CD4-positive, alpha-beta T cell treated with Interleukin-21 for 1 hour (primary cell): ENCODE measurements around the gene XRCC6.
"Not testable (repeated sequence)": the region's sequence is repeated elsewhere in the genome, so short reads cannot be mapped to it uniquely, and the experiment has no call there.

Source experiments
- DNase-seq: peaks from one replicate; pipeline ENCODE4 v3.0.0-alpha.2; 2020

The XRCC6 gene

DNA sequence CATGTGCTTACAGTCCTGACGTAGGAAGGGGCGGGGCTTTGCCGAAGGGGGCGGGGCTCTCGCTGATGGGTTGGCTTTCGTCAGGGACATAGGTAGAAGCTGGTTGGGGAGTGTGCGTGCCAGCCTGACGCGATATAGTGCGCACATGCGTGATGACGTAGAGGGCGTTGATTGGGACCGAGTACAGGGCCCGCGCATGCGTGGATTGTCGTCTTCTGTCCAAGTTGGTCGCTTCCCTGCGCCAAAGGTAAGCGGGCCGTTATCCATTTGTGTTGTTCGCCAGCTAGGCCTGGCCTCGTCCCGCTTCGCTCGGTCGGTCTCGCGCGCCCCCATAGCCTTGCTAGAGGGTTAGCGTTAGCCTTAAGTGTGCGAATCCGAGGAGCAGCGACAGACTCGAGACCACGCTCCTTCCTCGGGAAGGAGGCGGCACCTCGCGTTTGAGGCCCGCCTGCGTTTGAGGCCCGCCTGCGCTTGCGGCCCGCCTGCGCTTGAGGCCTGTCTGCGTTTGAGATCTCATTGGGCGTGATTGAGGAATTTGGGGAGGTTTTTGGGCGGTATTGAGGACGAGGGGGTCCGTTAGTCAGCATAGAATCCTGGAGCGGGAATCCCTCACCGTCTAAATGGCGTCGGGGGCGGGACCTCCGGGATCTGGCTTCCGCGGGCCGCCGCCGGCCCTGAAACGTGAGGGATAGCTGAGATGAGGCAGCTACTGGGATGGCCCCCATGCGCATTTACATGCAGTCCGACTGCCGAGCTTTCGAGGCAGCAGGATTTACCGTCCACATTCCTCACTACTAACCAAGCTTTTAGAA is at the start of gene XRCC6:
Gene XRCC6, plus strand, starts transcription at position 197 of the 812 bp plus-strand sequence. CDS start 710 bp downstream, outside the sequence.
- DNase-seq = peak; percentile 100

DNA sequence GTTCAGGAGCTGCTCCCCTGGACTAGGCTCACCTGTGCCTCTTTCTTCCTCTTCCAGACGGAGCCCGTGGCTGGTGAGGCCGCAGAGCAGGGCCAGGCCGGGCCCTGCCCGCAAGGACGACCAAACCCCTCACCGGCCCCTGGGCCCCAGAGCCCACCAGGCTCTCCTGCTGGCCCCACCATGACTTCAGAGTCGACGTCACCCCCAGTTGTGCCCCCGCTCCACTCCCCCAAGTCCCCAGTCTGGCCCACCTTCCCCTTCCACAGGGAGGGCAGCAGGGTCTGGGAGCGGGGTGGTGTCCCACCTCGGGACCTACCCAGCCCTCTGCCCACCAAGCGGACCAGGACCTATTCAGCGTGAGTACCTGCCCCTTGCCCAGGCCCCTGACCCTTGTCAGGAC is 49.3 kb upstream of the XRCC6 start:
- no peak for DNase-seq

DNA sequence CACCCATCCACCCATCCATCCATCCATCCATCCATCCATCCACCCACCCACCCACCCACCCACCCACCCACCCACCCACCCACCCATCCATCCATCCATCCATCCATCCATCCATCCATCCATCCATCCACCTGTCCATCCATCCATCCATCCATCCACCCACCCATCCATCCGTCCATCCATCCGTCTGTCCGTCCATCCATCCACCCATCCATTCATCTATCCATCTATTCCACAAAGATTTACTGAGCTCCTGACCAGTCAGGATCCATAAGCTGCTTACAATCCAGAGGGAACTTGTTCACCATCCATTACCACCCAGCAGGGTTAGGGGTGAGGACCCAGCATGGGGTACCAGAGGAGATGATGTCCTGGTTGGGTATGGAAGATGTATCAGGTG is 48.8 kb upstream of the XRCC6 start:
- DNase-seq = not testable (repeated sequence)

DNA sequence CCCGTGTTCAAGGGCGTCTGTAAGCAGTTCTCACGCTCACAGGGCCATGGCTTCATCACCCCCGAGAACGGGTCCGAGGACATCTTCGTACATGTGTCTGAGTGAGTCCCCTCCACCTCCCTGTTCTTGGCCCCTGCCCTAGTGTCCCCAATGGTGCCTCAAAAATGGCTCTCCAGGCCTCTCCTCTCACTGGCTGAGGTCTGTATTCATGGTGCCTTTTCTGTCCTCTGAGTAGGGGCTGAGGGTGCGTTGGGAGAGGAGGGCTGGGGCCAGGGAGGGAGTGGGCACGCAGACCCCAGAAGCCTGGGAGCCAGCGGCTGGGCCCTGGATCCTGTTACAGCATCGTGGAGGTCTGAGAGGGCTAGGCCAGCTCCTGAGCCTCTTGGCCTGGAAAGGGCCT is 47.4 kb upstream of the XRCC6 start:
- DNase-seq = no peak

DNA sequence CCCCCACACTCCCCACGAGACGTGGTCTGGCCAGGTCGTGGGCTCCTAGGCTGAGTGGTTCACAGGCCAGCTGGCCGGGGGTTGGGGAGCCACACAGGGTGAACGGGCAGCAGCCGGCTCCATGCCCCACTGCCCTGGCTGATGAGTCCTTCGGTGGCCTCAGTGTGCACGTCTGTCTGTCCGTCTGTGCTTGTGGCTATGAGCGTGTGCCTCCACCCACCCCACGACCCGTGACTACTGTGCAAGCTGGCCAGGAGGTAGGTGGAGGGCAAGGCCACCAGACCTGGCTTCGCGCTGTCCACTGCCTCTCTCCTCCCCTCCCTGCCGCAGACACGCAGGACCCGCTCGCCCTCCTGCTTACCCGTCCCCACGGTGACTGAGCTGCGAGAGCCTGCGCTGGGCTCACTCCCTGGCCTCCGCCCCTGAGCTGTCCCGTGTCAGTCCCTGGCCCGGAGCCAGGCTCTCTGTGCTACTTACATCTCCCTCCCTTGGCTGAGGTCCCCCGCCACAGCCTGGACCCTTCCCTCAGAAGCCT is 46.2 kb upstream of the XRCC6 start:
- no peak for DNase-seq

DNA sequence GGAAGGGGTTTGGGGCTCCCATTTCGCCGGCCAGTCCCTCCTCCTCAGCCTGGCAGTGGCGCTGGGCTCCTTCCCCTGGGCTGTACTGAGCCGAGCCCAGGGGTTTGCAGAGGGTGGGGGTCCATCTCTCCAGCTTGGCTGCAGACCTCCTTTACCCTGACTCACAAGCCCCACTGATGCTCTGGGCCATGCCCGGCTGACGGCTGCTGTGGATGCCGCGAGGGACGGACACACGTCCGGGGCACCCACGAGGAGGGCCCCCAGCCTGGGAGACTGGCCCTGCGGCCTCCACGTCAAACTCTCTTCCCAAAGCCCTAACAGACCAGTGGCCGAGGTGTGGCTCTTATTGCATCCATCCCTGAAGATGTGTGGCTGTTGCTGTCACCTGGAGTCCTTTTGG is 45.6 kb upstream of the XRCC6 start:
- no peak for DNase-seq

DNA sequence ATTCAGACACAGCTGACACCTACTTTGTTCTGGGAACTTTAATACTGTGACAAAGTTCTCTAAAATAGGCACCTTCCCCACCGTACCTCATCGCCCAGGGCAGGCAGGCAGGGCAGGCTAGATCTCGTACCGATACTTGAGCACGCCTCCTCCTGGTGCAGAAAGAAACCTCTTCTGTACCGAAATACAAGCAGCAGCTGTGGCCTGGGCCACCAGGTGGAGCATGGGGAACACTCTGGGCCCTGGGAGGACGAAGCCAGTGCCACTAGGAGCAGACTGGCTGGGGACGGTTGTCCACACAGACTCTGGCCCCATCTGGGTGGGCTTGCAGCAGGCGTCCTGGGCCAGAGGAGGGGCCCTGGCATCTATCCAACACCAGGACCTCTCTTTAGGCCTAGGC is 44.2 kb upstream of the XRCC6 start:
- peak; percentile 36 for DNase-seq

DNA sequence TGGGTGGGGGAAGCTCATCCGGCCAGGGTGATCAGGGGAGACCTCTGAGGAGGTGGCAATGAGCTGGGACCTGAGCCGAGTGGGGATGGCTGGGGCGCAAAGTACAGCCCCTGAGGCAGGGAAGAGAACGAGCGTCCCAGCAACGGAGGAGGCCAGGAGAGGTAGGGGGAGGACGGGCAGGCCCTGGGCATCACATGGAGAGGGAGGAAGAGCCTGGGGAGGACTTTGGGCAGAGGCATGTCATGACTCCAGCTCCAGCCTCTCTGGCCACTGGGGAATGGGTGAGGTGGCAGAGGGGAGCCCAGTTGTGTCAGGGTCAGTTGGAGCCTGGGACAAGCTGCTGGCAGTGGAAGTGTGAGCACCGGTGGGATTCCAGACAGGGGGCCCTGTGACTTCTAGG is 43.0 kb upstream of the XRCC6 start:
- no peak for DNase-seq

DNA sequence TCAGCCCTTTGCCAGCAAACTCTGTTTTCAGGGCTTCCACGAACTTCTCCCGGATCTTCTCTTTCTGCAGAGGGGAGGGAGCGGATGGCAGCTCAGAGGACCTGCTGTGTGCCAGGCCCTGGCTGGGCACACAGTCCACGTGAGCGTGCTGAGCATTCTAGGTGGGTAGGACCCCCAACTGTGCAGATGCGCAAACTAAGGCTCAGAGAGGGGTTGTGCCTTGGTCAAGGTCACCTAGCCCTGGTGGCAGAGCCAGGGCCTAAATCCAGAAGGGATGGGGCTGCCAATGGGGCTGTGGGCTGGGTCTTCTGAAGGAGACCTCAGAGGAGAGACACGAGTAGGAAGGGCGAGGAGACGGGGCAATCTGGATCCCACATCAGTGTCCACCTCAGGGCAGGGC is 42.3 kb upstream of the XRCC6 start:
- no peak for DNase-seq

DNA sequence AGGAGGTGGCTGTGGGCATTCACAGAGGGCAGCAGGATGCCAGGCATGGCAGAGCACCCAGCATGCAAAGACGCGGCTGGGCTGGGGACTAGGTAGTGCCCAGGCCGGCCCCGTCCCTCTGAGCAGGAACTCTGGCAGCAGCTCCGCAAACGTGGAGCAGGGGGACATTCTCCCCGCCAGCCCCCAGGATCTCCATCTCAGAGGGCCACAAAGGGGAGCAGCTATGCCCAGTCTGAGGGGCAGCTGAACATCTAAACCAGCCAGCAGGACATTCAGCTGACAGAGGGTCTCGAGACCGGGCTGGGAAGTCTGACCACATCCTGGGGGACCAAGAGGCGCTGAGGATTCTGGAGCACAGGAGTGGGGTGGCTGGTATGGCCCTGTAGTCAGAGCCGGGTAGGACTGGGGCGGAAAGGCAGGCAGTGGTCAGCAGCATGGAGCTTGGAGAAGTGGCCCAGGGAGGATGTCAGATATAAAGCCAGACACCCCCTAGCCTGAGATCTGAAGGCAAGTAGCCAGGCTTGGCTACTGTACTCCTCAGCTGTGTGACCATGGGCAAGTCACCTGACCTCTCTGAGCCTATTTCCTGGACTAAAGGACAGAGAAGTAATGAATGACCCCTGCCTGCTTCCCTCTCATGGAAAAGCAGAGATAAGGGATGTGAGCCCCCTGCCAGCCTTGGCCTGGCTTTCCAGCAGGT is 41.6 kb upstream of the XRCC6 start:
- no peak for DNase-seq

DNA sequence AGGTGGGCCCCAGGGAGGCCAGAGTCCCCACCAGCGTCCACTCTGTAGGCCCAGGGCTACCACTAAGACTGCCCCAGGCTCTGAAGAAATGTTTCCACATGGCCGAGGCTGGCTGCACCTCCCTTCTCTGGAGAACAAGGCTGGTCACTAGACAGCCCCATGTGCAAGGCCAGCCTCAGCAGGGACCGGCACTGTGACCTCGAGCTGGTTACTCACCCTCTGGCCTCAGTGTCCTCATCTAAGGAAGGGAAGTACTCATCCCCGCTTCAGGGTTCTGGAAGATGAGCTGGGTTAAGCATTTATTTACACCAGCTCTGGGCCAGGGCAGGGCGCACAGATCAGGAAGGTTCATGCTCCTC is 41.1 kb upstream of the XRCC6 start:
- DNase-seq = no peak

DNA sequence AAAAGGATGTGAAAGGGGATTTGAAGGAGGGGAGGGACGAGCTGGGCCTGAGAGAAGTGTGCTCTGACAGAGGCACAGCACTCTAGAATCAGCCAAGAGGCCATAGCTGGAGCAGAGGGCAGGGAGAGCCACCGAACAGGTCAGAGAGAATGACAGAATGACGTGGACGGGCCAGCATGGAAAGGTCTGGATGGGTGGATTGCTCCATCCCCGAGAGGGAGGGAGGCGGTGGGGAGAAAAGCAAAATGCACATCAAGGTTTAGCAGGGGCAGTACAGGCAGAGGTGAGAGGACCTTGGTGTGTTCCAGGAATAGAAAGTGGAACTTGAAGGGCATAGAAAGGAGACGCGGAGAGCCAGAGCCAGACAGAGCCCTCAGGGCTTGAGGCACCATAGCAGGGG is 38.4 kb upstream of the XRCC6 start:
- DNase-seq = no peak

DNA sequence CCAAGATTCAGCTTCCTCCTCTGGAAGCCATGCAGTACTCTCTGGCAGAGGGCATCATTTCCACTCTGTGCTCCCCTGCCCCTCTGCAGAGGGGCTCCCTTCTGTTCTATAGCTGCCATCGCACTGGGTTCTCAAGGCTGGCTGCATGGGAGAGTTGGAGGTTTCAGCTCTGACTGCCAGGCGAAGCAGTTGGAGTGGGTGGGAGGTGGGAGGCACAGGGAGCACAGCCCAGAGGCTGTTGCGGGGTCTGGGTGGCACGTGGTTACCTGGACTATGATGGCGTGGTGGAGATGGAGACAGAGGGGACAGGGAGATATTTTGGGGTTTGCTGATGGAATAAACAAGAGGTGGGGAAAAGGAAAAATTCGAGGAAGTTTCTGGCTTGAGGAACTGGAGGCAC is 36.2 kb upstream of the XRCC6 start:
- no peak for DNase-seq

DNA sequence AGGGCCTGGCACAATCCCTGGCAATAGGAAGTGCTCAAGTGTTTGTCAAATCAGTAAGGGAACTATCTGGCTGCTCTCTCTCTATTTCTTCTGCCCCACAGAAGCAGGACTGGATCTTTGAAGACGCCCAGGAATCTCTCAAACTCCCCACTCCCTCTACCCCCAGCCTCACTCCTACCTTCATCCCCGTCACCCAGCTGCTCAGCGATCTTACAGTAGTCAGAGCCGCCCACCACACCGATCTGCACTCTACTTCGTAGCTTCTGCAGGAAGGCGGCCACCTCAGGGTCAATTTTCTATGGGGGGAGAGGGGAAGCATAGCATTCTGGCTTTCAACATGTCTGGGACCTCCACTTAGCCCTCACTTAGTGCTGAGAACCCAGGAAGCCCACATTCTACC is 35.2 kb upstream of the XRCC6 start:
- no peak for DNase-seq

DNA sequence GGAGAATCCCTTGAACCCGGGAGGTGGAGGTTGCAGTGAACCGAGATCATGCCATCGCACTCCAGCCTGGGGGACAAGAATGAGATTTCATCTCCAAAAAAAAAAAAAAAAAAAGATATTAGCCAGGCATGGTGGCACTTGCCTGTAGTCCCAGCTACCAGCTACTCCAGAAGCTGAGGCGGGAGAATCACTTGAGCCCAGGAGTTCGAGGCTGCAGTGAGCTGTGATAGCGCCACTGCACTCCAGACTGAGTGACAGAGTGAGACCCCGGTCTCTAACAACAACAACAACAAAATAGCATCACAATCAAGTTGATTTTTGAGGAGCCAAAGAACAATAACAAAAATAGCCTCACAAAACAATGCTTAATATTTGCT is 33.8 kb upstream of the XRCC6 start:
- DNase-seq = no peak

DNA sequence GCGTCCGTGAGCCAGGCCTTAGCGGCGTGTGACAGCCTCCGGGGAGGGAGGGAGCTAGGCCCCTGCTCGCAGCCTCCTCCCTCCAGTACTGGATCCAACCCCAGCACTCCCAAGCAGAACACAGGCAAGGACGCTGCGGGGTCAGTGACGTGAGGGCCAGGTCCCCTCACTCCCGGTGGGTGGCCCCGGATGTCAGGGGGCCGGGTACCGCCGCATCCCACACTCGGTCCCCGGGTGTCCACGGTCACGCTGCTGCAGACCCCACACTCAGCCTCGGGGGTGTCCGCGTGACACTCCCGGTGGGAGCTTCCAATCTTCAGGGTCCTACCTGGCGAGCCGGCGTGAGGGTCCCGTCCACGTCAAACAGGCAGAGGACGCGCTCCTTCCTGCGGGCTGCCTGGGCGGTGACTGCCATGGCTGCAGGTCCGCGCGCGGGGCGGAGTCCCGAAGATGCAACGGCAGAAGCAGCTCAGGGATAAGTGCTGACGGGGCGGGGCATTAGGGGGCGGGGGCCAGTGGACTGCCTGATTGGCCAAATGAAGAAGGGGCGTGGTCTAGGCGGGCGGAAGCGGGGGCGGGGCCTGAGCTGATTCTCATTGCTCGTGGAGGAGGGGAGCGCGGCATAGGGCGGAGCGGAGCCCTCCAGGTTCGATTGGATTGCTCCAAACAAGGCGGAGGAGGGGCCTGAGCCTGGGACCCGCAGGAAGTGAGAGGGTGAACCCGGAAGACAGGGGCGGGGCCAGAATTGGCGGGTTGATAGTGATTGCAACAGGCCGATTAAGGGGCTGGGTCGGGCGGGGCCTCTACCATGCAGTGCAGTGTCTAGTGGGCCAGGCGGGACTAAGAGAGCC is 31.5 kb upstream of the XRCC6 start, which contains the start of gene PMM1:
Gene PMM1, minus strand, starts transcription at position 450 of the 851 bp plus-strand sequence. Its CDS starts 35 bp downstream, at position 415.
- DNase-seq = peak; percentile 100

DNA sequence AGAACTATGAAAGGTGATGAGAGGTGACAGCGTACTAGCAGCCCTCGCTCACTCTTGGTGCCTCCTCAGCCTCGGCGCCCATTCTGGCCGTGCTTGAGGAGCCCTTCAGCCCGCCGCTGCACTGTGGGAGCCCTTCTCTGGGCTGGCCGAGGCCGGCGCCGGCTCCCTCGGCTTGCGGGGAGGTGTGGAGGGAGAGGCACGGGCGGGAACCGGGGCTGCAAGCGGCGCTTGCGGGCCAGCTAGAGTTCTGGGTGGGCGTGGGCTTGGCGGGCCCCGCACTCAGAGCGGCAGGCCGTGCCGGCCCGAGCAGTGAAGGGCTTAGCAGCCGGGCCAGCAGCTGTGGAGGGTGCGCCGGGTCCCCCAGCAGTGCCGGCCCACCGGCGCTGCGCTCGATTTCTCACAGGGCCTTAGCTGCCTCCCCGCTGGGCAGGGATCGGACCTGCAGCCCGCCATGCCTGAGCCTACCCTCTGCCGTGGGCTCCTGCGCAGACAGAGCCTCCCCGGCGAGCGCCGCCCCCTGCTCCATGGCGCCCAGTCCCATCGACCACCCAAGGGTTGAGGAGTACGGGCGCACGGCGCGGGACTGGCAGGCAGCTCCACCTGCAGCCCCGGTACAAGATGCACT is 27.6 kb upstream of the XRCC6 start:
- DNase-seq = not testable (repeated sequence)

DNA sequence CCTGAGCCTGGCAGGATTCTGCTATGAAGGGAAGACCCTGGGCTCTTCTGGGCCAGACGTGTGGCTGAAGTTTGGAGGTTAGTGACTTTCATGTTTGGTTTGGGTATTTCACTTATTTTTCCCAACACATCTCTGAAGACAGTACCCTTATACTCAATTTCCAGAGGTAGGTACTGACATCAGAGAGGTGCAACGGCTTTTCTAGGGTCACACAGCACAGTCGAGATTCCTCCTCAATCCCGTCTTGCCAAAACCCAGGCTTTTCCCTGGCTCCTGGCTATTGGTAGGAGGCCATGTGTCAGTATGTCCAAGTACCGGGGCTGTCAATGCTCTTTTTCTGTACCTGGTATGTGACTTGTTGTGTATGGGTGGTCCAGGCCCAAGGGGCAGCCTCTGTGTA is 25.4 kb upstream of the XRCC6 start:
- no peak for DNase-seq

DNA sequence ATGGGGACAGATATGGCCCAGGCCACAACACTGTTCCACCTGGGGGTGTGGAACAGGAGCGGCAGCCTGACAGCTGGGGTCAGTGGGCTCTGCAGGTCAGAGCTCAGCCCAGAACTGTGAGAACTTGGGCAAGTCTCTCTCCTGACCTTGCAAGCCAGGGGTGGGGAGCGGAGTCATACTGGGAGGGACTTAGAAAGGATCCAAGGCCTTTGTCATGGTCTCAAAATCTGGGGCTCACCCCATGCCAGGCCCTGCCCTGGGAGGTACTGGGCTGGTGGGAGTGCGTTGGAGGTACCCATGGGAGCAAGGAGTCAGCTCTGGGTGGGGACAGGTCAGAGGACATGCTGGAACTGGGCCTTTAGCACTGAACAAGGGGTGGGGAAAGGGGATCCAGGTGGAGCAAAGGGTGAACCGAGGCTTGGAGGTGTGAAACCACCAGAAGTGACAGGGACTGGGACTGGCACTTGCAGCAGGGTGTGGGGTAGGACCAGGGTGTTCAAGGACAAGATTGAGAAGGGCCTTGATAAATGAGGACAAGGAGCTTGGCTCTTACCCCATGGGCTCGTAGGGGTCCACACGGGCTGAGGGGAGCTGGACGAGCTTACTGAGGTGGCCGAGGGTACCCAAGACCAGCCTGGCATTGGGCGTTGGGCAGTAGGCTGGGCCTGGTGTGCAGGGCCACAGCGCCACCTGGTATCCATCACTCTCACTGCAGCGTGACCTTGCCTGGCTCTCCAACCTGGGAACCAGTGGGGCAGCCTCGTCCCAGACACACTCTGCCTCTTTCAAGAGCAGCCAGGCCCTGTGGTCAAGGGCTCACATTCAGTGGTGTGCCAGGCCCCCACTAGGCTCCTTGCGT is 24.1 kb upstream of the XRCC6 start:
- peak; percentile 36 for DNase-seq

DNA sequence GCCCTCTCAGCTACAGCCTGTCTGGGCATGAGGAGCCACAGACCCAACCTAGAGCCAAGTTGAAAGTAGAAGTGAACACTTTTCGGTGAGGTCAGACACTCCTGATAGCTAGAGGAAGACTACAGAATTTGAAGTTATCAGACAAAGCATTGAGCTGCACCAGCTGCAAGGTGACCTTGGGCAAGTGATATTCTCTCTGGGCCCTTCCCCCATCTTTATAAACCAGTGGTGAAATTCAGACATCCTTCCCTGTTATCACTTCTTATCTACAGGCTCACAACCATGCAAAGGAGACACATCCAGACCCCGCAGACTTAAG is 23.5 kb upstream of the XRCC6 start:
- DNase-seq = no peak

DNA sequence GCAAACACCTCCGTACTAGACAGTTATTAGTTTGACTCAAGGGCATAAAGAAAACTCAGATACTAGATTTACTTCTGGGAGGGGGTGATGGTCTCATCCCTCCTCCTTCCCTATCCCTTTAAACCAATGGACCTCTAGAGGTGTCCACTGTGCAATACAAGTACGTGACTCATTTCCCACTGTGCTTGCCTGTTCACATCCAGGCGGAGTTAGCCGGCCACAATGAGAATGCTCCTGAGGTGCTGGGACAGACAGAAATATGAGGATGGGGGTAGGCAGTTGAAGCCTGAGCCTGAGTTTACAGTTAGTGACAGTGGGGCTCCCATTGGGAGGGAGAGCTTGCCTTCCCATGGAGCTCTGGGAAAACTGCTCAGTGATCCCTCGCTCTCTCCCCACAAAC is 23.0 kb upstream of the XRCC6 start:
- no peak for DNase-seq
